ENCODE data around the gene MCC. TPM values are rescaled to one million over a fixed set of nuclear protein-coding genes. Genes with fewer than 3 reads are reported as not detected.

Gene MCC
- total RNA-seq, 5 donors from 2014 or later (not counting 1 experiment from before 2014, with no cell fraction given) = 2.6 to 8.3 (median 6.3) TPM

- no peaks in the 10 kb centered on the region for H3K27me3 Mint-ChIP-seq
- no peaks in the 10 kb centered on the region for H3K36me3 Mint-ChIP-seq
- no peaks in the 10 kb centered on the region for H3K36me3 ChIP-seq (ENCODE audit: control insufficient read depth in 2 of 2, extremely low read depth in 1 of 2, insufficient read depth in 1 of 2, low read length in 1 of 2)
- no peaks in the 10 kb centered on the region for H3K27me3 ChIP-seq (replicated peaks in 1 of 2; ENCODE audit: control insufficient read depth in 2 of 2, extremely low read depth in 1 of 2, insufficient read depth in 2 of 2, low read length in 1 of 2)
- POLR2A ChIA-PET = interaction anchor here in 1 of 2 donors (0.6 kb wide), 1 partner anchor 1510 kb away, joined by 4 read pairs; no protein-coding TSS in a partner anchor
- no peak overlapping the region for H3K4me3 Mint-ChIP-seq
- no peak overlapping the region for H3K27ac Mint-ChIP-seq
- DNase-seq = no peak
- no peak for ATAC-seq (replicated peaks in 1 of 4)
- H3K4me1 Mint-ChIP-seq = no peaks in the 10 kb centered on the region
- no peak overlapping the region for H3K27ac ChIP-seq (ENCODE audit: low read length)
- no peak overlapping the region for H3K4me3 ChIP-seq (ENCODE audit: control insufficient read depth in 1 of 2, extremely low read depth in 1 of 2, low read length in 1 of 2)
- CTCF ChIA-PET = no interaction called here
- no peaks in the 10 kb centered on the region for H3K9me3 ChIP-seq
- H3K4me1 ChIP-seq (ENCODE audit: control insufficient read depth in 1 of 2, extremely low read depth in 1 of 2, insufficient read depth in 2 of 2, low read length in 2 of 2) = no peaks in the 10 kb centered on the region
- H3K9me3 Mint-ChIP-seq = no peaks in the 10 kb centered on the region
- WGBS (ENCODE audit: insufficient coverage) = 85% methylated on average over 1 of the region's 1 CpG
These were observed 131.8 kb downstream of the MCC start for GRCh38 chr5:113356487-113356886.

GRCh38 chr5:113354055-113354454 lies 134.2 kb downstream of the MCC start:
- Histone ChIP-seq H3K4me3 (ENCODE audit: control insufficient read depth in 1 of 2, extremely low read depth in 1 of 2, low read length in 1 of 2) (no peak overlapping the region), H3K36me3 (ENCODE audit: control insufficient read depth in 2 of 2, extremely low read depth in 1 of 2, insufficient read depth in 1 of 2, low read length in 1 of 2) (no peaks in the 10 kb centered on the region), H3K4me1 (ENCODE audit: control insufficient read depth in 1 of 2, extremely low read depth in 1 of 2, insufficient read depth in 2 of 2, low read length in 2 of 2) (no peaks in the 10 kb centered on the region), H3K27ac (ENCODE audit: low read length) (no peak overlapping the region), H3K27me3 (replicated peaks in 1 of 2; ENCODE audit: control insufficient read depth in 2 of 2, extremely low read depth in 1 of 2, insufficient read depth in 2 of 2, low read length in 1 of 2) (no peaks in the 10 kb centered on the region), H3K9me3 (no peaks in the 10 kb centered on the region)
- Mint-ChIP-seq H3K9me3 (no peaks in the 10 kb centered on the region), H3K27me3 (no peaks in the 10 kb centered on the region), H3K27ac (no peak overlapping the region), H3K4me3 (no peak overlapping the region), H3K36me3 (no peaks in the 10 kb centered on the region), H3K4me1 (no peaks in the 10 kb centered on the region)
- ChIA-PET POLR2A (no interaction called here), CTCF (no interaction called here)
- ATAC-seq (replicated peaks in 1 of 4) (no peak), DNase-seq (no peak)
- no CpG with 5 or more reads among the region's 1 CpG for WGBS (ENCODE audit: insufficient coverage)

- ATAC-seq (replicated peaks in 1 of 4) (no peak), DNase-seq (no peak)
- Histone ChIP-seq H3K9me3 (no peaks in the 10 kb centered on the region), H3K4me1 (ENCODE audit: control insufficient read depth in 1 of 2, extremely low read depth in 1 of 2, insufficient read depth in 2 of 2, low read length in 2 of 2) (no peaks in the 10 kb centered on the region), H3K27ac (ENCODE audit: low read length) (no peak overlapping the region), H3K27me3 (replicated peaks in 1 of 2; ENCODE audit: control insufficient read depth in 2 of 2, extremely low read depth in 1 of 2, insufficient read depth in 2 of 2, low read length in 1 of 2) (peaks cover 0 to 13% of the 10 kb centered on the region in 2 experiments), H3K4me3 (ENCODE audit: control insufficient read depth in 1 of 2, extremely low read depth in 1 of 2, low read length in 1 of 2) (no peak overlapping the region), H3K36me3 (ENCODE audit: control insufficient read depth in 2 of 2, extremely low read depth in 1 of 2, insufficient read depth in 1 of 2, low read length in 1 of 2) (no peaks in the 10 kb centered on the region)
- Mint-ChIP-seq H3K4me3 (no peak overlapping the region), H3K27ac (no peak overlapping the region), H3K4me1 (no peaks in the 10 kb centered on the region), H3K27me3 (peaks cover 16 to 21% of the 10 kb centered on the region in 2 donors), H3K9me3 (peaks cover 0 to 9% (median 0%) of the 10 kb centered on the region in 3 donors), H3K36me3 (no peaks in the 10 kb centered on the region)
- no CpG with 5 or more reads among the region's 1 CpG for WGBS (ENCODE audit: insufficient coverage)
- ChIA-PET POLR2A (no interaction called here), CTCF (interaction anchor here (0.5 to 0.6 kb wide), 2 partner anchors 15 to 452 kb away, joined by 4 to 13 read pairs; no protein-coding TSS in a partner anchor)
These were observed 140.7 kb downstream of the MCC start for GRCh38 chr5:113347572-113347971.

GRCh38 chr5:113344973-113345940 lies 143.0 kb downstream of the MCC start:
- no peaks in the 10 kb centered on the region for H3K9me3 ChIP-seq
- peaks cover 0 to 9% (median 0%) of the 10 kb centered on the region in 3 donors for H3K9me3 Mint-ChIP-seq
- DNase-seq = no peak
- no peaks in the 10 kb centered on the region for H3K36me3 ChIP-seq (ENCODE audit: control insufficient read depth in 2 of 2, extremely low read depth in 1 of 2, insufficient read depth in 1 of 2, low read length in 1 of 2)
- no peaks in the 10 kb centered on the region for H3K4me1 ChIP-seq (ENCODE audit: control insufficient read depth in 1 of 2, extremely low read depth in 1 of 2, insufficient read depth in 2 of 2, low read length in 2 of 2)
- no peaks in the 10 kb centered on the region for H3K36me3 Mint-ChIP-seq
- CTCF ChIA-PET = no interaction called here
- no peak overlapping the region for H3K27ac Mint-ChIP-seq
- H3K27me3 Mint-ChIP-seq = peaks cover 16 to 26% of the 10 kb centered on the region in 2 donors
- POLR2A ChIA-PET = no interaction called here
- H3K27ac ChIP-seq (ENCODE audit: low read length) = no peak overlapping the region
- no peak for ATAC-seq (replicated peaks in 1 of 4)
- no peaks in the 10 kb centered on the region for H3K4me1 Mint-ChIP-seq
- H3K4me3 Mint-ChIP-seq = no peak overlapping the region
- 69% methylated on average over 1 of the region's 5 CpGs for WGBS (ENCODE audit: insufficient coverage)
- peaks cover 0 to 17% of the 10 kb centered on the region in 2 experiments for H3K27me3 ChIP-seq (replicated peaks in 1 of 2; ENCODE audit: control insufficient read depth in 2 of 2, extremely low read depth in 1 of 2, insufficient read depth in 2 of 2, low read length in 1 of 2)
- H3K4me3 ChIP-seq (ENCODE audit: control insufficient read depth in 1 of 2, extremely low read depth in 1 of 2, low read length in 1 of 2) = no peak overlapping the region

- H3K9me3 Mint-ChIP-seq = peaks cover 0 to 9% (median 0%) of the 10 kb centered on the region in 3 donors
- no peak overlapping the region for H3K27ac Mint-ChIP-seq
- POLR2A ChIA-PET = no interaction called here
- no peaks in the 10 kb centered on the region for H3K4me1 Mint-ChIP-seq
- no peaks in the 10 kb centered on the region for H3K36me3 Mint-ChIP-seq
- Histone ChIP-seq H3K4me3 (ENCODE audit: control insufficient read depth in 1 of 2, extremely low read depth in 1 of 2, low read length in 1 of 2) (no peak overlapping the region), H3K4me1 (ENCODE audit: control insufficient read depth in 1 of 2, extremely low read depth in 1 of 2, insufficient read depth in 2 of 2, low read length in 2 of 2) (no peaks in the 10 kb centered on the region), H3K9me3 (no peaks in the 10 kb centered on the region), H3K27ac (ENCODE audit: low read length) (no peak overlapping the region), H3K36me3 (ENCODE audit: control insufficient read depth in 2 of 2, extremely low read depth in 1 of 2, insufficient read depth in 1 of 2, low read length in 1 of 2) (no peaks in the 10 kb centered on the region), H3K27me3 (replicated peaks in 1 of 2; ENCODE audit: control insufficient read depth in 2 of 2, extremely low read depth in 1 of 2, insufficient read depth in 2 of 2, low read length in 1 of 2) (peaks cover 0 to 17% of the 10 kb centered on the region in 2 experiments)
- no CpG with 5 or more reads among the region's 3 CpGs for WGBS (ENCODE audit: insufficient coverage)
- CTCF ChIA-PET = no interaction called here
- ATAC-seq (replicated peaks in 1 of 4) (no peak), DNase-seq (no peak)
- peaks cover 16 to 32% of the 10 kb centered on the region in 2 donors for H3K27me3 Mint-ChIP-seq
- H3K4me3 Mint-ChIP-seq = no peak overlapping the region
These were observed 144.9 kb downstream of the MCC start for GRCh38 chr5:113343343-113343742.

GRCh38 chr5:113340537-113340936 lies 147.7 kb downstream of the MCC start:
- 52% methylated on average over 7 of the region's 7 CpGs for WGBS (ENCODE audit: insufficient coverage)
- H3K27ac Mint-ChIP-seq = no peak overlapping the region
- H3K9me3 Mint-ChIP-seq = no peaks in the 10 kb centered on the region
- H3K9me3 ChIP-seq = no peaks in the 10 kb centered on the region
- H3K27ac ChIP-seq (ENCODE audit: low read length) = no peak overlapping the region
- peaks cover 0 to 21% of the 10 kb centered on the region in 2 experiments for H3K27me3 ChIP-seq (replicated peaks in 1 of 2; ENCODE audit: control insufficient read depth in 2 of 2, extremely low read depth in 1 of 2, insufficient read depth in 2 of 2, low read length in 1 of 2)
- H3K4me1 Mint-ChIP-seq = peaks cover 0 to 1% (median under 1%) of the 10 kb centered on the region in 3 donors
- CTCF ChIA-PET = interaction anchor here in 1 of 2 donors (0.5 kb wide), 1 partner anchor 265 kb away, joined by 3 read pairs; no protein-coding TSS in a partner anchor
- H3K4me1 ChIP-seq (ENCODE audit: control insufficient read depth in 1 of 2, extremely low read depth in 1 of 2, insufficient read depth in 2 of 2, low read length in 2 of 2) = no peaks in the 10 kb centered on the region
- peaks cover 11 to 28% of the 10 kb centered on the region in 2 donors for H3K27me3 Mint-ChIP-seq
- no peak overlapping the region for H3K4me3 ChIP-seq (ENCODE audit: control insufficient read depth in 1 of 2, extremely low read depth in 1 of 2, low read length in 1 of 2)
- POLR2A ChIA-PET = no interaction called here
- H3K36me3 Mint-ChIP-seq = no peaks in the 10 kb centered on the region
- ATAC-seq (replicated peaks in 1 of 4) = no peak
- H3K4me3 Mint-ChIP-seq = no peak overlapping the region
- DNase-seq = no peak
- no peaks in the 10 kb centered on the region for H3K36me3 ChIP-seq (ENCODE audit: control insufficient read depth in 2 of 2, extremely low read depth in 1 of 2, insufficient read depth in 1 of 2, low read length in 1 of 2)
